ENCODE data around the gene FHOD3.

GRCh38 chr18:36560187-36560586 is 262.7 kb downstream of the FHOD3 start:
- no peak for TF ChIP-seq ZBTB33 (IDR thresholded peaks at IDR 0.05)
- no peak for TF ChIP-seq CTCF (IDR thresholded peaks at IDR 0.05; ENCODE audit: low read depth, low read length, missing input control)
- no peak for TF ChIP-seq JUND (IDR thresholded peaks at IDR 0.05)
- TF ChIP-seq GABPA (IDR thresholded peaks at IDR 0.05 in 1 of 2, conservative IDR thresholded peaks at IDR 0.05 in 1 of 2) = no peak
- no peak for TF ChIP-seq SP1 (IDR thresholded peaks at IDR 0.05)
- TF ChIP-seq REST (IDR thresholded peaks at IDR 0.05) = no peak
- TF ChIP-seq MAX (IDR thresholded peaks at IDR 0.05) = no peak
